GM23338 (cell line): ENCODE data around the gene IMPG2. TPM values are rescaled to one million over a fixed set of nuclear protein-coding genes. Genes with fewer than 3 reads are reported as not detected.

ENCODE experiments used
- ATAC-seq: fragments of 200-7000 bp; cut with Tn5 transposase; 3 replicates; pipeline ENCODE4 v1.9.1; 2020
- DNase-seq: peaks from one replicate; pipeline ENCODE4 v3.0.0-alpha.2; 2015; ENCODE audit warnings: low spot score
- H2AFZ ChIP-seq: fragments of 200-600 bp; sonication (generic); 2 replicates; pipeline ENCODE4 v1.8.0; 2016; ENCODE audit warnings: antibody characterized with exemption, mild to moderate bottlenecking, moderate library complexity
- H3F3A ChIP-seq: fragments of 200-600 bp; sonication (generic); replicated peaks from 2 replicates; pipeline ENCODE4 v1.8.0; 2017; ENCODE audit warnings: antibody characterized with exemption, mixed run types, low read depth
- H3K27ac ChIP-seq: fragments of 200-600 bp; sonication (generic); 2 replicates; pipeline ENCODE4 v1.6.1; 2016; ENCODE audit warnings: low read depth
- H3K27me3 ChIP-seq: fragments of 200-600 bp; sonication (generic); 2 replicates; pipeline ENCODE4 v1.8.0; 2016; ENCODE audit warnings: mild to moderate bottlenecking, mixed run types, moderate library complexity; ENCODE audit not compliant: insufficient read depth
- H3K36me3 ChIP-seq: fragments of 200-600 bp; sonication (generic); 2 replicates; pipeline ENCODE4 v1.8.0; 2016; ENCODE audit warnings: mild to moderate bottlenecking; ENCODE audit not compliant: insufficient read depth
- H3K4me1 ChIP-seq: fragments of 200-600 bp; sonication (generic); 2 replicates; pipeline ENCODE4 v1.8.0; 2016; ENCODE audit warnings: mild to moderate bottlenecking, moderate library complexity; ENCODE audit not compliant: insufficient read depth
- H3K4me2 ChIP-seq: fragments of 200-600 bp; sonication (generic); 2 replicates; pipeline ENCODE4 v1.7.1; 2017; ENCODE audit warnings: mixed run types
- H3K4me3 ChIP-seq: fragments of 200-600 bp; sonication (generic); 2 replicates; pipeline ENCODE4 v1.6.1; 2016; ENCODE audit warnings: mixed run types
- H3K79me2 ChIP-seq: fragments of 200-600 bp; sonication (generic); replicated peaks from 2 replicates; pipeline ENCODE4 v1.8.0; 2017; ENCODE audit warnings: mild to moderate bottlenecking; ENCODE audit not compliant: insufficient read depth
- H3K9me2 ChIP-seq: fragments of 200-600 bp; sonication (generic); 2 replicates; pipeline ENCODE4 v1.8.0; 2017; ENCODE audit not compliant: insufficient read depth
- H4K20me1 ChIP-seq: fragments of 200-600 bp; sonication (generic); replicated peaks from 2 replicates; pipeline ENCODE4 v1.8.0; 2017; ENCODE audit warnings: mild to moderate bottlenecking; ENCODE audit not compliant: insufficient read depth
- H3K27ac Mint-ChIP-seq: 2 replicates; pipeline ENCODE4 v1.8.0; 2020; ENCODE audit warnings: inconsistent platforms, mild to moderate bottlenecking, moderate library complexity, mixed read lengths
- H3K27me3 Mint-ChIP-seq: 3 replicates; pipeline ENCODE4 v1.8.0; 2022; ENCODE audit warnings: low read depth, mild to moderate bottlenecking, moderate library complexity, mixed read lengths, inconsistent platforms; ENCODE audit not compliant: insufficient read depth, poor library complexity
- H3K36me3 Mint-ChIP-seq: 3 replicates; pipeline ENCODE4 v1.8.0; 2021; ENCODE audit warnings: low read depth, mild to moderate bottlenecking, inconsistent platforms, moderate library complexity, mixed read lengths
- H3K4me1 Mint-ChIP-seq: 3 replicates; pipeline ENCODE4 v1.8.0; 2020; ENCODE audit warnings: mild to moderate bottlenecking, inconsistent platforms, mixed read lengths
- H3K4me3 Mint-ChIP-seq: 3 replicates; pipeline ENCODE4 v1.8.0; 2021; ENCODE audit warnings: moderate library complexity, mild to moderate bottlenecking, inconsistent platforms, mixed read lengths
- H3K9me3 Mint-ChIP-seq: 3 replicates; pipeline ENCODE4 v1.8.0; 2020; ENCODE audit warnings: moderate library complexity, mild to moderate bottlenecking, inconsistent platforms, mixed read lengths
- CREB1 ChIP-seq: fragments of 250-450 bp; sonication (Bioruptor Pico); IDR thresholded peaks from 2 replicates; pipeline ENCODE4 v1.5.0; 2020; ENCODE audit warnings: low read depth, mild to moderate bottlenecking, moderate library complexity
- JUNB ChIP-seq: IDR thresholded peaks from one replicate; pipeline ENCODE4 v1.6.1; 2016; ENCODE audit warnings: antibody characterized with exemption; ENCODE audit not compliant: unreplicated experiment
- NANOG ChIP-seq: IDR thresholded peaks from 2 replicates; pipeline ENCODE4 v1.6.1; 2016; ENCODE audit warnings: antibody characterized with exemption, borderline replicate concordance
- POLR2AphosphoS5 ChIP-seq: IDR thresholded peaks from 2 replicates; pipeline ENCODE4 v1.6.1; 2016; ENCODE audit warnings: antibody characterized with exemption, low read depth
- STAT1 ChIP-seq: IDR thresholded peaks from one replicate; pipeline ENCODE4 v1.6.1; 2016; ENCODE audit warnings: antibody characterized with exemption; ENCODE audit not compliant: unreplicated experiment
- ZNF114 ChIP-seq: fragments of 250-450 bp; sonication (Bioruptor Pico); IDR thresholded peaks from 2 replicates; pipeline ENCODE4 v1.5.0; 2020; ENCODE audit warnings: mild to moderate bottlenecking, moderate library complexity
- ZNF331 ChIP-seq: fragments of 250-450 bp; sonication (Bioruptor Pico); IDR thresholded peaks from 2 replicates; pipeline ENCODE4 v1.5.0; 2020; ENCODE audit warnings: low read depth, mild to moderate bottlenecking, moderate library complexity
- polyA plus RNA-seq: library from polyadenylated mRNA; unstranded; fragments of >200 nt; fragmentation: Nextera tagmentation; extraction: Ambion mirVana; gene quantifications from 2 replicates; pipeline ENCODE4 v1.2.1, GENCODE V29; 2016
- total RNA-seq: library from RNA; depleted of rRNA; stranded (reverse); fragments of >200 nt; shearing (Covaris generic); gene quantifications from 2 replicates; pipeline ENCODE4 v1.2.3, GENCODE V29; 2014
- TF ChIP-seq, protein P1 (sequence below): IDR thresholded peaks from one replicate; pipeline ENCODE4 v1.6.1; 2018; ENCODE audit warnings: antibody characterized with exemption; ENCODE audit not compliant: unreplicated experiment
- TF ChIP-seq, protein P2 (sequence below): IDR thresholded peaks from 2 replicates; pipeline ENCODE4 v1.6.1; 2016; ENCODE audit warnings: antibody characterized with exemption
- TF ChIP-seq, protein P3 (sequence below): fragments of 250-450 bp; sonication (Bioruptor Pico); IDR thresholded peaks from 2 replicates; pipeline ENCODE4 v1.5.0; 2020; ENCODE audit warnings: mild to moderate bottlenecking, moderate library complexity

Gene IMPG2
- total and polyA plus RNA-seq, 2 experiments from 2014 or later, result not detected

DNA sequence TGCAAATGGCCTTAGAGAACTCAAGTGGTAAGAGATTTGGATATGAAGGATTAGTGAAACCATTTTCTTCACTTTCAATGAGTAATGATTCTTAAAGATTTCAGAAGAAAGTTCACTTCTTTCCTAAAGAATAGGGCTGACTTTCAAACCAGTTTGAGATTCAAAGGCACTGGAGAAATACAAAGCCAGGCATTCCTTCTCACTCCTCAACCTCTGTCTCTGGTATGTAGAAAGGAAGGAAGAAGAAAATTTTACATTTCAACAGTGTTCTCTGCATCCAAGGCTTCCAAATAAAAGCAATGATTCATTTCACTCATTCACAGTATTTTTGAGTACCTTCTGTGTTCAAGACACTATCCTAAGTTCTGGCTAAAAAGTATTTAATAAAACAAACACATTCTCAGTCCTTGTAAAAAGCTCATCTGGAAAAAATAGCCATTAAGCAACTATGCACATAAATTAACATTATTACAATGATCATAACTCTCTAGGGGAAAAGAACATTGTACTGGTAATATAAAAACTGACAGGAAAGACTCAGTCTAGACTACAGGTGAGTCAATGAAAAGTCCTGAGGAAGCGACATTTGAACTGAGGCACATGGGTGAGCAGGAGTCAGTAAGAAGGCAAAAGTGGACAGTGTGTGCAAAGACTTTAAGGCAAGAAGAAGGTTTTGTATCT is 79.5 kb downstream of the IMPG2 start:
- H3K27ac ChIP-seq, result peak overlapping the region; percentile 75
- DNase-seq (peak; percentile 69), ATAC-seq (peak; percentile 77)
- no peak overlapping the region for H2AFZ ChIP-seq
- H3K27me3 ChIP-seq, result no peaks in the 10 kb centered on the region
- no peak overlapping the region for H3K27ac Mint-ChIP-seq
- no peaks in the 10 kb centered on the region for H4K20me1 ChIP-seq
- peak overlapping the region; percentile 19; the same call in 1 of the 2 replicates for H3K4me2 ChIP-seq
- peaks cover 11% of the 10 kb centered on the region for H3K4me1 ChIP-seq
- no peak overlapping the region for H3K4me3 Mint-ChIP-seq
- peaks cover 1% of the 10 kb centered on the region for H3K27me3 Mint-ChIP-seq
- TF ChIP-seq STAT1, result no peak
- TF ChIP-seq, protein P1, sequence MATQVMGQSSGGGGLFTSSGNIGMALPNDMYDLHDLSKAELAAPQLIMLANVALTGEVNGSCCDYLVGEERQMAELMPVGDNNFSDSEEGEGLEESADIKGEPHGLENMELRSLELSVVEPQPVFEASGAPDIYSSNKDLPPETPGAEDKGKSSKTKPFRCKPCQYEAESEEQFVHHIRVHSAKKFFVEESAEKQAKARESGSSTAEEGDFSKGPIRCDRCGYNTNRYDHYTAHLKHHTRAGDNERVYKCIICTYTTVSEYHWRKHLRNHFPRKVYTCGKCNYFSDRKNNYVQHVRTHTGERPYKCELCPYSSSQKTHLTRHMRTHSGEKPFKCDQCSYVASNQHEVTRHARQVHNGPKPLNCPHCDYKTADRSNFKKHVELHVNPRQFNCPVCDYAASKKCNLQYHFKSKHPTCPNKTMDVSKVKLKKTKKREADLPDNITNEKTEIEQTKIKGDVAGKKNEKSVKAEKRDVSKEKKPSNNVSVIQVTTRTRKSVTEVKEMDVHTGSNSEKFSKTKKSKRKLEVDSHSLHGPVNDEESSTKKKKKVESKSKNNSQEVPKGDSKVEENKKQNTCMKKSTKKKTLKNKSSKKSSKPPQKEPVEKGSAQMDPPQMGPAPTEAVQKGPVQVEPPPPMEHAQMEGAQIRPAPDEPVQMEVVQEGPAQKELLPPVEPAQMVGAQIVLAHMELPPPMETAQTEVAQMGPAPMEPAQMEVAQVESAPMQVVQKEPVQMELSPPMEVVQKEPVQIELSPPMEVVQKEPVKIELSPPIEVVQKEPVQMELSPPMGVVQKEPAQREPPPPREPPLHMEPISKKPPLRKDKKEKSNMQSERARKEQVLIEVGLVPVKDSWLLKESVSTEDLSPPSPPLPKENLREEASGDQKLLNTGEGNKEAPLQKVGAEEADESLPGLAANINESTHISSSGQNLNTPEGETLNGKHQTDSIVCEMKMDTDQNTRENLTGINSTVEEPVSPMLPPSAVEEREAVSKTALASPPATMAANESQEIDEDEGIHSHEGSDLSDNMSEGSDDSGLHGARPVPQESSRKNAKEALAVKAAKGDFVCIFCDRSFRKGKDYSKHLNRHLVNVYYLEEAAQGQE, result no peak
- H3K9me3 Mint-ChIP-seq, result peaks cover 2% of the 10 kb centered on the region; the same call in 1 of the 3 replicates
- 0 out of 3 replicates have a peak, but pooled peaks cover 2% of the 10 kb centered on the region for H3K36me3 Mint-ChIP-seq
- H3K4me1 Mint-ChIP-seq, result peaks cover 7% of the 10 kb centered on the region; the same call in 2 of the 3 replicates
- H3K4me3 ChIP-seq, result no peak overlapping the region
- H3K36me3 ChIP-seq, result no peaks in the 10 kb centered on the region
- H3K9me2 ChIP-seq, result peaks cover 14% of the 10 kb centered on the region
- H3F3A ChIP-seq, result 0 out of 2 replicates have a peak, but pooled peaks cover 4% of the 10 kb centered on the region
- H3K79me2 ChIP-seq, result no peaks in the 10 kb centered on the region

DNA sequence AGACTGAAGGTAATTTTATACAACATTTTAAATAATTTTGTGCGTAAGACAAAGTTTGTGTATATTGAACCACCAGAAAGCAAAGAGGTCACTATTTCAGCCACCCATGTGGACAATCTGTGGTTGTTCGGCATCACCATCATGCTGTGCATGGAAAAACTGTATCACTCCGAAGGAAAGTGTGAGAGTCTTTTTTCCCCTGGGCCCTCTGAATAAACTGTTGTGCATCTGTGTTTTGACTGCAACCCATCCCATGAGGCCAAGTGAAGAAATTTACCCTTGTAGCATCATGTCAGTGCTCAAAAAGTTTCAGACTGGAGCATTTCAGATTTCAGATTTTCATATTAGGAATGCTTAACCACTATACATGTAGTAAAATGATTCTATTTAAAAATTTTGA is 85.3 kb downstream of the IMPG2 start:
- Mint-ChIP-seq H3K4me1 (no peaks in the 10 kb centered on the region; the same call in 2 of the 3 replicates), H3K27ac (no peak overlapping the region), H3K4me3 (no peak overlapping the region), H3K36me3 (0 out of 3 replicates have a peak, but pooled peaks cover 2% of the 10 kb centered on the region), H3K27me3 (peaks cover 1% of the 10 kb centered on the region), H3K9me3 (peaks cover 2% of the 10 kb centered on the region; the same call in 1 of the 3 replicates)
- H3K36me3 ChIP-seq, result no peaks in the 10 kb centered on the region
- no peak overlapping the region for H3K4me2 ChIP-seq
- 0 out of 2 replicates have a peak, but pooled peaks cover under 1% of the 10 kb centered on the region for H3K4me1 ChIP-seq
- H3F3A ChIP-seq, result 0 out of 2 replicates have a peak, but pooled peaks cover under 1% of the 10 kb centered on the region
- H2AFZ ChIP-seq, result no peak overlapping the region
- DNase-seq (no peak), ATAC-seq (no peak)
- H3K27ac ChIP-seq, result no peak overlapping the region
- no peaks in the 10 kb centered on the region for H3K79me2 ChIP-seq
- H4K20me1 ChIP-seq, result no peaks in the 10 kb centered on the region
- no peaks in the 10 kb centered on the region for H3K9me2 ChIP-seq
- H3K4me3 ChIP-seq, result no peak overlapping the region
- H3K27me3 ChIP-seq, result no peaks in the 10 kb centered on the region
- TF ChIP-seq POLR2AphosphoS5 (no peak), STAT1 (no peak), ZNF331 (CRISPR knock-in tag) (no peak), JUNB (no peak), CREB1 (CRISPR knock-in tag) (no peak), NANOG (no peak), ZNF114 (no peak)
- TF ChIP-seq, protein P2, sequence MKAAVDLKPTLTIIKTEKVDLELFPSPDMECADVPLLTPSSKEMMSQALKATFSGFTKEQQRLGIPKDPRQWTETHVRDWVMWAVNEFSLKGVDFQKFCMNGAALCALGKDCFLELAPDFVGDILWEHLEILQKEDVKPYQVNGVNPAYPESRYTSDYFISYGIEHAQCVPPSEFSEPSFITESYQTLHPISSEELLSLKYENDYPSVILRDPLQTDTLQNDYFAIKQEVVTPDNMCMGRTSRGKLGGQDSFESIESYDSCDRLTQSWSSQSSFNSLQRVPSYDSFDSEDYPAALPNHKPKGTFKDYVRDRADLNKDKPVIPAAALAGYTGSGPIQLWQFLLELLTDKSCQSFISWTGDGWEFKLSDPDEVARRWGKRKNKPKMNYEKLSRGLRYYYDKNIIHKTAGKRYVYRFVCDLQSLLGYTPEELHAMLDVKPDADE, result no peak
- TF ChIP-seq, protein P3, sequence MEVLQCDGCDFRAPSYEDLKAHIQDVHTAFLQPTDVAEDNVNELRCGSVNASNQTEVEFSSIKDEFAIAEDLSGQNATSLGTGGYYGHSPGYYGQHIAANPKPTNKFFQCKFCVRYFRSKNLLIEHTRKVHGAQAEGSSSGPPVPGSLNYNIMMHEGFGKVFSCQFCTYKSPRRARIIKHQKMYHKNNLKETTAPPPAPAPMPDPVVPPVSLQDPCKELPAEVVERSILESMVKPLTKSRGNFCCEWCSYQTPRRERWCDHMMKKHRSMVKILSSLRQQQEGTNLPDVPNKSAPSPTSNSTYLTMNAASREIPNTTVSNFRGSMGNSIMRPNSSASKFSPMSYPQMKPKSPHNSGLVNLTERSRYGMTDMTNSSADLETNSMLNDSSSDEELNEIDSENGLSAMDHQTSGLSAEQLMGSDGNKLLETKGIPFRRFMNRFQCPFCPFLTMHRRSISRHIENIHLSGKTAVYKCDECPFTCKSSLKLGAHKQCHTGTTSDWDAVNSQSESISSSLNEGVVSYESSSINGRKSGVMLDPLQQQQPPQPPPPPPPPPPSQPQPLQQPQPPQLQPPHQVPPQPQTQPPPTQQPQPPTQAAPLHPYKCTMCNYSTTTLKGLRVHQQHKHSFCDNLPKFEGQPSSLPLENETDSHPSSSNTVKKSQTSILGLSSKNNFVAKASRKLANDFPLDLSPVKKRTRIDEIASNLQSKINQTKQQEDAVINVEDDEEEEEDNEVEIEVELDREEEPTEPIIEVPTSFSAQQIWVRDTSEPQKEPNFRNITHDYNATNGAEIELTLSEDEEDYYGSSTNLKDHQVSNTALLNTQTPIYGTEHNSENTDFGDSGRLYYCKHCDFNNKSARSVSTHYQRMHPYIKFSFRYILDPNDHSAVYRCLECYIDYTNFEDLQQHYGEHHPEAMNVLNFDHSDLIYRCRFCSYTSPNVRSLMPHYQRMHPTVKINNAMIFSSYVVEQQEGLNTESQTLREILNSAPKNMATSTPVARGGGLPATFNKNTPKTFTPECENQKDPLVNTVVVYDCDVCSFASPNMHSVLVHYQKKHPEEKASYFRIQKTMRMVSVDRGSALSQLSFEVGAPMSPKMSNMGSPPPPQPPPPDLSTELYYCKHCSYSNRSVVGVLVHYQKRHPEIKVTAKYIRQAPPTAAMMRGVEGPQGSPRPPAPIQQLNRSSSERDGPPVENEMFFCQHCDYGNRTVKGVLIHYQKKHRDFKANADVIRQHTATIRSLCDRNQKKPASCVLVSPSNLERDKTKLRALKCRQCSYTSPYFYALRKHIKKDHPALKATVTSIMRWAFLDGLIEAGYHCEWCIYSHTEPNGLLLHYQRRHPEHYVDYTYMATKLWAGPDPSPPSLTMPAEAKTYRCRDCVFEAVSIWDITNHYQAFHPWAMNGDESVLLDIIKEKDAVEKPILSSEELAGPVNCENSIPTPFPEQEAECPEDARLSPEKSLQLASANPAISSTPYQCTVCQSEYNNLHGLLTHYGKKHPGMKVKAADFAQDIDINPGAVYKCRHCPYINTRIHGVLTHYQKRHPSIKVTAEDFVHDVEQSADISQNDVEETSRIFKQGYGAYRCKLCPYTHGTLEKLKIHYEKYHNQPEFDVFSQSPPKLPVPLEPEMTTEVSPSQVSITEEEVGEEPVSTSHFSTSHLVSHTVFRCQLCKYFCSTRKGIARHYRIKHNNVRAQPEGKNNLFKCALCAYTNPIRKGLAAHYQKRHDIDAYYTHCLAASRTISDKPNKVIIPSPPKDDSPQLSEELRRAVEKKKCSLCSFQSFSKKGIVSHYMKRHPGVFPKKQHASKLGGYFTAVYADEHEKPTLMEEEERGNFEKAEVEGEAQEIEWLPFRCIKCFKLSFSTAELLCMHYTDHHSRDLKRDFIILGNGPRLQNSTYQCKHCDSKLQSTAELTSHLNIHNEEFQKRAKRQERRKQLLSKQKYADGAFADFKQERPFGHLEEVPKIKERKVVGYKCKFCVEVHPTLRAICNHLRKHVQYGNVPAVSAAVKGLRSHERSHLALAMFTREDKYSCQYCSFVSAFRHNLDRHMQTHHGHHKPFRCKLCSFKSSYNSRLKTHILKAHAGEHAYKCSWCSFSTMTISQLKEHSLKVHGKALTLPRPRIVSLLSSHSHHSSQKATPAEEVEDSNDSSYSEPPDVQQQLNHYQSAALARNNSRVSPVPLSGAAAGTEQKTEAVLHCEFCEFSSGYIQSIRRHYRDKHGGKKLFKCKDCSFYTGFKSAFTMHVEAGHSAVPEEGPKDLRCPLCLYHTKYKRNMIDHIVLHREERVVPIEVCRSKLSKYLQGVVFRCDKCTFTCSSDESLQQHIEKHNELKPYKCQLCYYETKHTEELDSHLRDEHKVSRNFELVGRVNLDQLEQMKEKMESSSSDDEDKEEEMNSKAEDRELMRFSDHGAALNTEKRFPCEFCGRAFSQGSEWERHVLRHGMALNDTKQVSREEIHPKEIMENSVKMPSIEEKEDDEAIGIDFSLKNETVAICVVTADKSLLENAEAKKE (CRISPR knock-in tag), result no peak
